ENCODE measurements around the gene ZNF20. TPM values are rescaled to one million over a fixed set of nuclear protein-coding genes. Genes with fewer than 3 reads are reported as not detected.

ZNF20 gene
- total RNA-seq = 15.7 TPM

DNA sequence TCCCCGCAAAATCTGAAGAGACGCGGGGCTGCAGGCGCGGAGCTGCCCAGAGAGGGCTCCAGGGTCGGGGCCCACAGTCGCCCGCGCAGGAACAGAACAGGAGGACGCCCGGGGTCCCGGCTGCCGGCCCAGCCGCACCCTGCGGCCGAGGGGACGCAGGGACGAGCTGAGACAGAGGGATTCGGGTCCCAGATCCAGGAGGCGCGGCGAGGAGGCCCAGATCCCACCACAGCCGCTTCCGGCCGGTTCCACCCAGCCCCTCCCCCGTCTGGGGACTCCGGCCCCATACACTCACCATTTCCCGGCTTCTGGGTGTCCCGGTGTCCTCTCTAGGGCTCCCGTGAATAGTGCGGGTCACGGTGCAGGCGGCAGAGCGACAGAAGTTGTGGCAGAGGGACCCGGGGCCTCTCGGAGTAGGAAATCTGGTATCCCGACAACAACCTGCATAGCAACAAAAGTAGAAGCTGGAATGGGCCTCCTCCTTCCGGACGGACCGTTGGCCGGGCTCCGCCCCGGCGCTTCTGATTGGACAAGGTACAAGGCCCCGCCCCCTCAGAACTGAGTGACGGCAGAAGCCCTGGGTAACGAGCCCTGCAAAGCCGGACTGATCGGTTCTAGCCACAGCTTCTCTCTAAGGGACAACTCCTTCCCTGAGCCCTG, at the start of gene ZNF20:
TSS of gene ZNF20 (minus strand) at position 466 of the 660 bp plus-strand sequence. CDS start at position 298, 168 bp downstream.

GRCh38 chr19:12162882-12163806, 23.0 kb upstream of the ZNF20 start, which contains the start of gene ZNF136:
ZNF136 (plus strand) TSS chr19:12163096; CDS start chr19:12163204, 108 bp downstream.

GRCh38 chr19:12156223-12157058, 16.3 kb upstream of the ZNF20 start, which contains the start of gene ZNF625:
ZNF625 (minus strand) TSS chr19:12156734; CDS start chr19:12156558, 176 bp downstream.

Other genes starting within 250 kb of the ZNF20 start
- 23.9 TPM for gene ZNF700, start 215.2 kb downstream of the ZNF20 start, total RNA-seq
- gene ZNF763, start 175.3 kb downstream of the ZNF20 start, total RNA-seq = 15.9 TPM
- gene ZNF433, start 104.7 kb downstream of the ZNF20 start, total RNA-seq = 26.3 TPM
- gene ZNF878, start 87.4 kb downstream of the ZNF20 start, total RNA-seq = 0.27 TPM
- gene ZNF844, start 75.6 kb downstream of the ZNF20 start, total RNA-seq = 52.0 TPM
- 30.7 TPM for gene ZNF625, start 16.4 kb upstream of the ZNF20 start, total RNA-seq
- 38.1 TPM for gene ZNF136, start 22.7 kb upstream of the ZNF20 start, total RNA-seq
- 28.1 TPM for gene ZNF44, start 154.5 kb upstream of the ZNF20 start, total RNA-seq
- gene ZNF563, start 193.3 kb upstream of the ZNF20 start, total RNA-seq = 10.9 TPM
- gene ZNF442, start 225.3 kb upstream of the ZNF20 start, total RNA-seq = 13.2 TPM